Tibial artery (tissue), 4 donors: ENCODE data around the gene RPL27A.

Source experiments
- DNase-seq, 2 donors: peaks; one replicate each; pipeline ENCODE4 v3.0.0-alpha.2; 2019
- H3K27ac ChIP-seq, 2 donors: fragments of 200-600 bp; sonication (generic) in 1 of 2; 1 replicate in 1 of 2; 2 replicates in 1 of 2; pipeline ENCODE4 v1.5.1; 2018 to 2019; ENCODE audit warnings: mild to moderate bottlenecking in 1 of 2
- H3K27me3 ChIP-seq, 2 donors: fragments of 200-600 bp; sonication (generic) in 1 of 2; one replicate each; pipeline versions ENCODE4 v1.5.1 to v1.6.0; 2016 to 2019
- H3K36me3 ChIP-seq, 3 donors: fragments of 200-600 bp; sonication (generic) in 2 of 3; one replicate each; pipeline ENCODE4 v1.5.1; 2016 to 2019; ENCODE audit warnings: mild to moderate bottlenecking in 2 of 3
- H3K4me1 ChIP-seq, 4 donors: fragments of 200-600 bp; sonication (generic) in 2 of 4; 1 replicate in 3 of 4; 2 replicates in 1 of 4; pipeline ENCODE4 v1.5.1; 2016 to 2019
- H3K4me3 ChIP-seq, 2 donors: fragments of 200-600 bp; sonication (generic) in 1 of 2; 1 replicate in 1 of 2; 2 replicates in 1 of 2; pipeline ENCODE4 v1.5.1; 2018 to 2019; ENCODE audit warnings: mild to moderate bottlenecking in 2 of 2
- H3K9me3 ChIP-seq, 3 donors: fragments of 200-600 bp; sonication (generic) in 1 of 3; one replicate each; pipeline ENCODE4 v1.5.1; 2016 to 2019
- CTCF ChIP-seq, 2 experiments: fragments of 200-600 bp in 1 of 2; fragments of 450-650 bp in 1 of 2; IDR thresholded peaks; one replicate each; pipeline ENCODE4 v1.5.1; 2017 to 2019; ENCODE audit warnings: antibody characterized with exemption in 2 of 2, mild to moderate bottlenecking in 1 of 2, moderate library complexity in 1 of 2
- intact Hi-C: fragments of 100-400 bp; cut with DNase I; formaldehyde crosslinking; loops from one replicate; pipeline ENCODE4 v1.15.0; 2023; ENCODE audit warnings: low total_unique reads

RPL27A gene

DNA sequence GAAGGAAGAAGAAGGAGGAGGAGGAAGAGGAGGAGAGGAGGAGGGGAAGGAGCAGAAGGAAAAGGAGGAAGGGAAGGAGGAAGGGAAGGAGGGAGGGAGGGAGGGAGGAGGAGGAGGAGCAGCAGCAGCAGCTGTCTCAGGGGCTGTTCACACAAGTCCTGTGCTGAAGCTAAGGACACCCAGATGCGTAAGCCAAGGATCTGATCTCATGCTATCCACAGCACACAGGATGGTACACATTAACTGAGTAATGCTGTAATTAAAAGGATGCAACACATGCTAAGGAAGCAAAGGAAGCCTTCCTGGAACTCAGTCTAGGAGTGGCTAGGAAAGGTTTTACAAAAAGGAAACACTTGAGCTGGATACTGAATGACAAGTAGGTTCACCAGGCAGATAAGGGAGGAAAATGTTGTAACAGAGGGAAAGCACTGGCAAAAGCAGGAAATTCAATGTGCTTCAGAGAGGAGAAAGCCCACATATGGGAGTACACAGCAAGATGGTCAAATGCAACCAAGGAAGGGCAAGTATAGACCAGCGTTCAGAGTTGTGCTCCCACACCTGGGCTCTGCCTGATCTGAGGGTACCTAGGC, 32.1 kb upstream of the RPL27A start:
- no peaks in the 10 kb centered on the region for H3K27me3 ChIP-seq
- H3K4me1 ChIP-seq = no peaks in the 10 kb centered on the region
- peaks cover 30 to 46% (median 45%) of the 10 kb centered on the region in 3 donors for H3K36me3 ChIP-seq
- no peak for TF ChIP-seq CTCF (IDR thresholded peaks at IDR 0.05)
- H3K27ac ChIP-seq = no peak overlapping the region
- intact Hi-C loops = no loop called here
- no peaks in the 10 kb centered on the region for H3K9me3 ChIP-seq
- H3K4me3 ChIP-seq = no peak overlapping the region
- DNase-seq = no peak

DNA sequence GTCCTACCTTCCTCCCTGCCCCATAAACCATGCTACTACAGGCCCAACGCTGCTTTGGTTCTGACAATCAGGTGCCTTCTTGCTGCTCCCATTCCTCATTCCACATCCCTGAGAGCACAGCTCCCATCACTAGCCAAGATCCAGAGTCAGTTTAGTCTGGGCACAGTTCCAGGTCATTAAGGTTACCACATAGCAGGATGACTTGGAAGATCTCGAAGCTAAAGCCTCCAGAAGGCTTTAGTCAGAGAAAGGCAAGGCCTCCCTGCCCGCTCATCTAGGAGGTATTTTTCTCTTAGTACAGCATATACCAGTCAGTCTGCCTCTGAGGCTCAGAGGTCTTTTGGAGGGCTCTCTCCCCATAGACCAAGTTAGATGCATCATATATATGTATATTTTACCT, 30.5 kb upstream of the RPL27A start:
- Histone ChIP-seq H3K4me3 (no peak overlapping the region), H3K27ac (no peak overlapping the region), H3K36me3 (peaks cover 18 to 34% (median 33%) of the 10 kb centered on the region in 3 donors), H3K9me3 (no peaks in the 10 kb centered on the region), H3K27me3 (no peaks in the 10 kb centered on the region), H3K4me1 (no peaks in the 10 kb centered on the region)
- DNase-seq = no peak
- intact Hi-C loops = no loop called here
- no peak for TF ChIP-seq CTCF (IDR thresholded peaks at IDR 0.05)

GRCh38 chr11:8654503-8654902, 28.1 kb upstream of the RPL27A start:
- TF ChIP-seq CTCF (IDR thresholded peaks at IDR 0.05) = no peak
- Histone ChIP-seq H3K4me1 (peaks cover 0 to 8% (median 2%) of the 10 kb centered on the region in 4 donors), H3K9me3 (no peaks in the 10 kb centered on the region), H3K36me3 (peaks cover 0 to 15% (median 13%) of the 10 kb centered on the region in 3 donors), H3K27ac (no peak overlapping the region), H3K4me3 (no peak overlapping the region), H3K27me3 (no peaks in the 10 kb centered on the region)
- no peak for DNase-seq
- intact Hi-C loops = no loop called here

- intact Hi-C loops = no loop called here
- no peak for DNase-seq
- H3K4me1 ChIP-seq = peaks cover 0 to 8% (median 2%) of the 10 kb centered on the region in 4 donors
- no peak for TF ChIP-seq CTCF (IDR thresholded peaks at IDR 0.05)
- H3K9me3 ChIP-seq = no peaks in the 10 kb centered on the region
- no peak overlapping the region for H3K4me3 ChIP-seq
- H3K36me3 ChIP-seq = no peaks in the 10 kb centered on the region
- H3K27ac ChIP-seq = no peak overlapping the region
- no peaks in the 10 kb centered on the region for H3K27me3 ChIP-seq
Observed at GRCh38 chr11:8656291-8656690, 26.3 kb upstream of the RPL27A start.

DNA sequence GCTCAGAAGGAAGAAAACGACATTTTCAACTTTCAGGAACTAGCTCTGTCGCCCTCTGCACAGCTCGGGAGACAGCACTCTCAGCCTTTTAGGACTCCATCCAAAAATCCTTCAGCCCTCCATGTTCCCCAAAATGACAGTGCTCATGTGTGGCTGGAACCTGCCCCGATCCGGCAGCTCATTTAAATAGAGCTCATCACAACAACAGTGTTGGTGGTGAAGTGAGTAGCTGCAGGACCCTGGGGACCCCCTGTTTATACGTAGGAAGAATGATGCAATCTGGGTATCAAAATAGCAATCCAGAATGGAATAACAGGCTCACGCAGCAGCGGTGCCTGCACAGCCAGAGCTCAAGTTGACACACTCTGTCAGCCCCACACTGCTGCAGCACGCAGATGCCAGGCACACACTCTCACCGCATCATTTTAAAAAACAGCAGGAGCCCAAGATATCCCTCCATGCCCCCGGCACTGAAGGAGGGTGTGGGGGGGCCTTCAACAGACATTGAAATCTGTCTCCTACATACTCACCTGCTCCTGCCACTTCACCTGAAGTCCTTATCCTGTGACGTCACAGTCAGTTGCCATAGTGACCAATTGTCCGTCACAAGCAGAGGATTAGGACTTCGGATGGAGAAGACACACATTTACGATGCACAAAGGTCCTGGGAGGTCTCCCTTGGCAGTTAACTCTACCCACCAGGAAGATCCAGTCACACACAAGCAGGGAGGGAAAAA, 24.1 kb upstream of the RPL27A start:
- Histone ChIP-seq H3K9me3 (no peaks in the 10 kb centered on the region), H3K27ac (no peak overlapping the region), H3K36me3 (peaks cover 0 to 3% (median 0%) of the 10 kb centered on the region in 3 donors), H3K27me3 (no peaks in the 10 kb centered on the region), H3K4me3 (no peak overlapping the region), H3K4me1 (peaks cover 0 to 8% (median 2%) of the 10 kb centered on the region in 4 donors)
- TF ChIP-seq CTCF (IDR thresholded peaks at IDR 0.05) = no peak
- no peak for DNase-seq
- intact Hi-C loops = no loop called here
